ENCODE data around the gene LAMB4. TPM values are rescaled to one million over a fixed set of nuclear protein-coding genes. Genes with fewer than 3 reads are reported as not detected.

Gene LAMB4
- total RNA-seq, 1 donor from 2014 or later, result not detected

DNA sequence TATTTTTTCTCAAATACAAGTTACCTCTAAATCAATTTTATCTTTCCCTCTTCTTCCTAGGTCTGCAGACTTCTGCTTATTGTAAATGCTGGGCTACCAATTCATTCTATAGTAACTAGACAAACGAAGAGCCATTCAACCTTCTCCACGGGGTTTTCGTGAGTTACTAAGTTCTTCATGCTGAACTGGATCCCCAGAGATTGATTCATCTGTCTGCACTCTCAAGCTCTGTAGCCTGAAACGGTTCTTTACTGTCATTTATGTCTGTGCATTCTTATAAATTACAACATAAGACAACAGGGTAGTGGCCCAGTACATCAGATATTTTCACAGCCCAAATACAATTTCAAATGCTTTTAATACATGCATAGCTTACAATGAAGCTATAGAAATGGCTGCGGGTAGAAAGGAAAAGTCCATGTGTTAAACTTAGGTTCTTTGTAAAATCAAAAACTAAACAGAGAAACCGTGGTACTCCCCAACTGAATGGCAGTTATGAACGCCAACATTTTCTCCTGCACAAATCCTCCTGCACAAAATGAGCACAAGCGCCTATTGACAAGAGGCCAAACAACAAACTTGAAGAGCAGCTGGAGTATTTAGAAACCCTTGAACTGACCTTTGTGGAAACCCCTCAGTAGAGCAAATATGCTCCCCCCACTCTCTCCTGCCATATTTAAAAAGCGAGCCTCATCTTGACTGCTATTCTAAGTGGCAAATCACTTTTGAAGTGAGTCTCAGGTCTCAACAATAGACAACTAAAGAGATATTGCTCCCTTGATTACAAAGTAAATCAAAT, 147.9 kb downstream of the LAMB4 start:
- H3K9me3 Mint-ChIP-seq, result no peaks in the 10 kb centered on the region
- H3K27me3 Mint-ChIP-seq, result peaks cover 7% of the 10 kb centered on the region
- H3K27ac Mint-ChIP-seq, result no peak overlapping the region
- H3K4me3 Mint-ChIP-seq, result no peak overlapping the region
- TF ChIP-seq, protein P1, sequence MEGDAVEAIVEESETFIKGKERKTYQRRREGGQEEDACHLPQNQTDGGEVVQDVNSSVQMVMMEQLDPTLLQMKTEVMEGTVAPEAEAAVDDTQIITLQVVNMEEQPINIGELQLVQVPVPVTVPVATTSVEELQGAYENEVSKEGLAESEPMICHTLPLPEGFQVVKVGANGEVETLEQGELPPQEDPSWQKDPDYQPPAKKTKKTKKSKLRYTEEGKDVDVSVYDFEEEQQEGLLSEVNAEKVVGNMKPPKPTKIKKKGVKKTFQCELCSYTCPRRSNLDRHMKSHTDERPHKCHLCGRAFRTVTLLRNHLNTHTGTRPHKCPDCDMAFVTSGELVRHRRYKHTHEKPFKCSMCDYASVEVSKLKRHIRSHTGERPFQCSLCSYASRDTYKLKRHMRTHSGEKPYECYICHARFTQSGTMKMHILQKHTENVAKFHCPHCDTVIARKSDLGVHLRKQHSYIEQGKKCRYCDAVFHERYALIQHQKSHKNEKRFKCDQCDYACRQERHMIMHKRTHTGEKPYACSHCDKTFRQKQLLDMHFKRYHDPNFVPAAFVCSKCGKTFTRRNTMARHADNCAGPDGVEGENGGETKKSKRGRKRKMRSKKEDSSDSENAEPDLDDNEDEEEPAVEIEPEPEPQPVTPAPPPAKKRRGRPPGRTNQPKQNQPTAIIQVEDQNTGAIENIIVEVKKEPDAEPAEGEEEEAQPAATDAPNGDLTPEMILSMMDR (IDR thresholded peaks at IDR 0.05), result no peak
- no peaks in the 10 kb centered on the region for H3K36me3 Mint-ChIP-seq (ENCODE audit: low read depth)
- intact Hi-C loops (cut with micrococcal nuclease), result no loop called here
- no peaks in the 10 kb centered on the region for H3K4me1 Mint-ChIP-seq
- no peak for DNase-seq
- POLR2A ChIA-PET, result no interaction called here
- CTCF ChIA-PET, result no interaction called here
- ATAC-seq (ENCODE audit: low read depth), result no peak

DNA sequence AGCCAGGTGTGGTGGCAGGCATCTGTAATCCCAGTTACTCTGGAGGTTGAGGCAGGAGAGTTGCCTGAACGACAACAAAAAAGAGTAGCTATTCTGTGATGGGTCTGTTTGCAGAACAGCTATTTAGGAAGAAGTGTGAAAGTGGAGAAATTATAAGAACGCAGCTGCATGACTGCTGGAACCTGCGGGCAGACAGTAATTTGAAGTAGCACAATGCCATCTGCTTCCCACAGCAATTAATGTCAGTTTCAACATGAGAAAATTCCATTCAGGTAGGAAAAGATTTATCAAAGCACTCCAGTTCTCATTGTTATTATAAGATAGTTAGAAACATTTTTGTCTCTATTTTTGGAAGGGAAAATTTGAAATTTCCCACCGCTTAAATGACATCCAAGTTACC, 148.7 kb downstream of the LAMB4 start:
- no peak overlapping the region for H3K4me3 Mint-ChIP-seq
- TF ChIP-seq, protein P1 (IDR thresholded peaks at IDR 0.05), result no peak
- no peak overlapping the region for H3K27ac Mint-ChIP-seq
- CTCF ChIA-PET, result no interaction called here
- DNase-seq, result no peak
- ATAC-seq (ENCODE audit: low read depth), result no peak
- H3K9me3 Mint-ChIP-seq, result no peaks in the 10 kb centered on the region
- intact Hi-C loops (cut with micrococcal nuclease), result no loop called here
- POLR2A ChIA-PET, result no interaction called here
- H3K4me1 Mint-ChIP-seq, result no peaks in the 10 kb centered on the region
- no peaks in the 10 kb centered on the region for H3K36me3 Mint-ChIP-seq (ENCODE audit: low read depth)
- H3K27me3 Mint-ChIP-seq, result peaks cover 7% of the 10 kb centered on the region

DNA sequence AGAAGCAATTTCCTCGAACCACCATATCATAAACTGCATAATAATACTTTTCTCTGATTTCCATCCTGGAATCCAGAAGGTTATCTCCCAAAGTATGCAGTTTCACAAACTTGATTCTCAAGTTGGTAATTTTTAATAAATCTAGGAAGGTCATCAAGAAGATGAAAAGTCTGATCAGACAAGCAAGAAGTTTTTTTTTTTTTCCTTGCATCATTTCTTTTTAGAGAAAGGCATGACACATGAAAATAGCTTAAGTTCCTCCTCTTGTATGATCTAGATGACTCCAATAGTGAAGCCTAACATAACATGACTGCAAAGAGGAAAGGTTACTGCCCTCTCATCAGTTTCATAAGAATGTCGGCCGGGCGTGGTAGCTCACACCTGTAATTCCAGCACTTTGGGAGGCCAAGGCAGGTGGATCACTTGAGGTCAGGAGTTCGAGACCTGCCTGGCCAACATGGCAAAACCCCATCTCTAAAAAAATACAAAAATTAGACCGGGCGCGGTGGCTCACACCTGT, 149.4 kb downstream of the LAMB4 start:
- H3K36me3 Mint-ChIP-seq (ENCODE audit: low read depth), result no peaks in the 10 kb centered on the region
- TF ChIP-seq, protein P1 (IDR thresholded peaks at IDR 0.05), result no peak
- no peak overlapping the region for H3K27ac Mint-ChIP-seq
- DNase-seq (no peak), ATAC-seq (ENCODE audit: low read depth) (no peak)
- no peaks in the 10 kb centered on the region for H3K4me1 Mint-ChIP-seq
- intact Hi-C loops (cut with micrococcal nuclease), result no loop called here
- H3K4me3 Mint-ChIP-seq, result no peak overlapping the region
- CTCF ChIA-PET, result no interaction called here
- POLR2A ChIA-PET, result no interaction called here
- H3K27me3 Mint-ChIP-seq, result peaks cover 7% of the 10 kb centered on the region
- no peaks in the 10 kb centered on the region for H3K9me3 Mint-ChIP-seq

DNA sequence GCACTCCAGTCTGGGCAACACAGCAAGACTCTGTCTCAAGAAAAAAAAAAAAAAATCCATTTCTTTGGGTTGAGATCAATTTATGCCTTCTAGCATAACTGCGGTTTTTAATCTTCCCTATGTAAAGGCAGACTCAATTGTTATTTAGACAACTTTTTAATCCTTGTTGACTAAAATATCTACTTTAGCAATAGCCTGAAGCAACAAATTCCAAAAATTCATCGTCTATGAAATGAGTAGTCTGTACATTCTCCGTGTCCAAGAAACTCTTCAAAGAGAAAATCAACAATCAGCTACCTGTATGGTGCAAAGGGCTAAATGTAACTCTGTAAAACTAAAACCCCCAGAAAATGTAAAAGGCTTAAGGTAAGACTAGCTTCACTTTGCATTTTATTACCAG, 150.0 kb downstream of the LAMB4 start:
- Mint-ChIP-seq H3K4me1 (no peaks in the 10 kb centered on the region), H3K27me3 (peaks cover 7% of the 10 kb centered on the region), H3K36me3 (ENCODE audit: low read depth) (no peaks in the 10 kb centered on the region), H3K9me3 (no peaks in the 10 kb centered on the region), H3K27ac (no peak overlapping the region), H3K4me3 (no peak overlapping the region)
- ATAC-seq (ENCODE audit: low read depth) (no peak), DNase-seq (no peak)
- intact Hi-C loops (cut with micrococcal nuclease), result no loop called here
- TF ChIP-seq, protein P1 (IDR thresholded peaks at IDR 0.05), result no peak
- ChIA-PET POLR2A (no interaction called here), CTCF (no interaction called here)

DNA sequence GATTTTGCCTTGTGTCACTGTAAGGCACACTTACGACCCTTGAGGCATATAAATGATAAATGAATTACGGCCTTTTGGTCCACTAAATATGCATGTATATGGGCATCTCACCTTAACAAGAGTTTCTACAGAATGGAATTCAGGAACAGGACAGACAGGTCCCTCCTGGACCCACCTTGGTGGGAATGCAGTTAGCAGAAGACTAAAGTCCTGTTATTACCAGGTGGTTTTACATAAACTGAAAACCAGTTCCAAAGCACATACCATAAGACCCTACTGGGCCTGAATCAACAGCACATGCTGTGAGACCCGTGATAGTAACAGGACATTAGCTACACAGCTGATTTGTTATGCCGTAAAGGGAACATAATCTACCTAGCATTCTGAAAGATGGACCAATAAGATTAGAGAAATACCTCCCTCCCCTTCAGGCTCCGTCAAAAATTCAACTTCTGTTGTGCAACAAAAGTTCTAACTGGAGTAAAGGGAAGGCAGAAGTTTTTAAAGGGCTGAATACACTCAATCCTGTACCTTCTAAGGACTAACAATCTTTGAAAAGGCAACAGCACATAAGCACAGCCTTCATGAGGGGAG, 151.2 kb downstream of the LAMB4 start:
- intact Hi-C loops (cut with micrococcal nuclease), result no loop called here
- no peaks in the 10 kb centered on the region for H3K4me1 Mint-ChIP-seq
- H3K27me3 Mint-ChIP-seq, result peaks cover 6% of the 10 kb centered on the region
- H3K36me3 Mint-ChIP-seq (ENCODE audit: low read depth), result no peaks in the 10 kb centered on the region
- ChIA-PET CTCF (no interaction called here), POLR2A (no interaction called here)
- no peak for ATAC-seq (ENCODE audit: low read depth)
- no peak overlapping the region for H3K4me3 Mint-ChIP-seq
- no peak overlapping the region for H3K27ac Mint-ChIP-seq
- no peak for DNase-seq
- no peaks in the 10 kb centered on the region for H3K9me3 Mint-ChIP-seq
- TF ChIP-seq, protein P1 (IDR thresholded peaks at IDR 0.05), result no peak

Data from activated B cell treated with CpG ODN at 0.5 μM for 24 hours (primary cell).